GM21367 (cell line): ENCODE data around the gene CXXC4.

Source experiments
- ATAC-seq: cut with Tn5 transposase; IDR thresholded peaks from one replicate; pipeline ENCODE4 v1.9.1; 2021; ENCODE audit not compliant: unreplicated experiment

Gene CXXC4

GRCh38 chr4:104424475-104424941 lies 70.2 kb downstream of the CXXC4 start:
- ATAC-seq, result no peak

GRCh38 chr4:104421566-104421965 lies 73.1 kb downstream of the CXXC4 start:
- ATAC-seq, result no peak

GRCh38 chr4:104420766-104421165 lies 73.9 kb downstream of the CXXC4 start:
- ATAC-seq, result no peak
